ENCODE measurements around the gene STXBP5.
"Not testable (repeated sequence)": the region's sequence is repeated elsewhere in the genome, so short reads cannot be mapped to it uniquely, and the experiment has no call there.

Gene STXBP5

GRCh38 chr6:147234685-147235084, 30.5 kb downstream of the STXBP5 start:
- intact Hi-C loops (cut with DNase I): no loop called here
- DNase-seq: no peak

- intact Hi-C loops (cut with DNase I): no loop called here
- DNase-seq: no peak
Observed at GRCh38 chr6:147238164-147238563, 33.9 kb downstream of the STXBP5 start.

GRCh38 chr6:147238906-147239305, 34.7 kb downstream of the STXBP5 start:
- intact Hi-C loops (cut with DNase I): no loop called here
- no peak for DNase-seq

- no peak for DNase-seq
- intact Hi-C loops (cut with DNase I): no loop called here
Observed at GRCh38 chr6:147244832-147245231, 40.6 kb downstream of the STXBP5 start.

GRCh38 chr6:147245693-147246092, 41.5 kb downstream of the STXBP5 start:
- intact Hi-C loops (cut with DNase I): no loop called here
- no peak for DNase-seq

- intact Hi-C loops (cut with DNase I): no loop called here
- no peak for DNase-seq
Observed at GRCh38 chr6:147246853-147247635, 42.8 kb downstream of the STXBP5 start.

- no peak for DNase-seq
- intact Hi-C loops (cut with DNase I): no loop called here
Observed at GRCh38 chr6:147248859-147249258, 44.6 kb downstream of the STXBP5 start.

GRCh38 chr6:147251072-147251471, 46.9 kb downstream of the STXBP5 start:
- intact Hi-C loops (cut with DNase I): no loop called here
- DNase-seq: peak in 2 of 10 donors; percentile 51 to 63

GRCh38 chr6:147254929-147255473, 50.8 kb downstream of the STXBP5 start:
- intact Hi-C loops (cut with DNase I); DNase-seq: not testable (repeated sequence)

GRCh38 chr6:147255948-147256674, 51.9 kb downstream of the STXBP5 start:
- intact Hi-C loops (cut with DNase I): no loop called here

GRCh38 chr6:147257760-147258159, 53.5 kb downstream of the STXBP5 start:
- intact Hi-C loops (cut with DNase I): no loop called here

More at GRCh38 chr6:147255948-147256674, 51.9 kb downstream of the STXBP5 start:
- DNase-seq: no peak

GRCh38 chr6:147260091-147260490, 55.9 kb downstream of the STXBP5 start:
- no peak for DNase-seq
- intact Hi-C loops (cut with DNase I): no loop called here

More at GRCh38 chr6:147257760-147258159, 53.5 kb downstream of the STXBP5 start:
- DNase-seq: peak in 1 of 10 donors; percentile 63

- intact Hi-C loops (cut with DNase I): no loop called here
- no peak for DNase-seq
Observed at GRCh38 chr6:147262946-147263345, 58.7 kb downstream of the STXBP5 start.

GRCh38 chr6:147266821-147267220, 62.6 kb downstream of the STXBP5 start:
- DNase-seq: no peak
- intact Hi-C loops (cut with DNase I): no loop called here

- intact Hi-C loops (cut with DNase I): no loop called here
- no peak for DNase-seq
Observed at GRCh38 chr6:147267658-147268057, 63.4 kb downstream of the STXBP5 start.

- intact Hi-C loops (cut with DNase I): no loop called here
- no peak for DNase-seq
Observed at GRCh38 chr6:147268254-147268653, 64.0 kb downstream of the STXBP5 start.

- intact Hi-C loops (cut with DNase I): no loop called here
- no peak for DNase-seq
Observed at GRCh38 chr6:147274012-147274411, 69.8 kb downstream of the STXBP5 start.

- no peak for DNase-seq
- intact Hi-C loops (cut with DNase I): no loop called here
Observed at GRCh38 chr6:147274776-147275175, 70.6 kb downstream of the STXBP5 start.

- intact Hi-C loops (cut with DNase I): no loop called here
- DNase-seq: no peak
Observed at GRCh38 chr6:147278891-147279290, 74.7 kb downstream of the STXBP5 start.

- intact Hi-C loops (cut with DNase I): no loop called here
- DNase-seq: no peak
Observed at GRCh38 chr6:147279427-147279826, 75.2 kb downstream of the STXBP5 start.

GRCh38 chr6:147281895-147282565, 77.8 kb downstream of the STXBP5 start:
- intact Hi-C loops (cut with DNase I): loop anchor here (10.0 kb wide), 1 partner anchor 77 kb away; the partner anchor contains the start of gene STXBP5
- DNase-seq: no peak
